HEK293 (cell line): ENCODE measurements around the gene CEMIP2.
"Not testable (repeated sequence)": the region's sequence is repeated elsewhere in the genome, so short reads cannot be mapped to it uniquely, and the experiment has no call there.

Source experiments
- CTCF ChIA-PET: fragments of 350-600 bp; formaldehyde crosslinking; extraction: SDS; loops from one replicate; lab custom pipeline; 2021; ENCODE audit warnings: antibody characterized with exemption; lab: Yijun Ruan, JAX
- POLR2A ChIA-PET: fragments of 300-600 bp; formaldehyde crosslinking; extraction: SDS; loops from one replicate; lab custom pipeline; 2020; ENCODE audit warnings: antibody characterized with exemption, inconsistent platforms; lab: Yijun Ruan, JAX
- H3K27ac ChIP-seq: fragments of 200-500 bp; sonication (Bioruptor generic); 2 replicates; pipeline ENCODE4 v1.5.1; 2014; ENCODE audit warnings: low read depth, low read length, control low read depth, inconsistent platforms; ENCODE audit errors: extremely low read depth
- H3K36me3 ChIP-seq, 2 experiments: fragments of 200-500 bp in 1 of 2; sonication (Bioruptor generic) in 1 of 2; 1 replicate in 1 of 2; 2 replicates in 1 of 2; pipeline ENCODE4 v1.5.1; 2014 to 2017; ENCODE audit warnings: inconsistent platforms in 2 of 2, low read length in 2 of 2; ENCODE audit not compliant: control insufficient read depth in 2 of 2, insufficient read depth in 1 of 2
- H3K4me1 ChIP-seq: fragments of 200-500 bp; sonication (Bioruptor generic); 2 replicates; pipeline ENCODE4 v1.5.1; 2014; ENCODE audit warnings: mild to moderate bottlenecking, low read length, inconsistent platforms; ENCODE audit not compliant: control insufficient read depth, insufficient read depth
- H3K4me3 ChIP-seq: 2 replicates; pipeline ENCODE4 v1.5.1; 2011; ENCODE audit warnings: low read depth, mild to moderate bottlenecking, control low read depth, low read length, moderate library complexity
- H3K9me3 ChIP-seq: fragments of 200-500 bp; sonication (Bioruptor generic); 2 replicates; pipeline ENCODE4 v1.5.1; 2014; ENCODE audit warnings: low read depth, low read length, inconsistent platforms; ENCODE audit not compliant: control insufficient read depth, insufficient read depth
- BCL11A ChIP-seq: fragments of 450-650 bp; formaldehyde crosslinking; IDR thresholded peaks from 2 replicates; pipeline ENCODE4 v1.5.1; 2016; ENCODE audit warnings: low read depth, missing biosample characterization, missing genetic modification characterization
- PATZ1 ChIP-seq: fragments of 450-650 bp; formaldehyde crosslinking; IDR thresholded peaks from 2 replicates; pipeline ENCODE4 v1.5.1; 2016; ENCODE audit warnings: missing biosample characterization, missing genetic modification characterization
- SP2 ChIP-seq: fragments of 450-650 bp; formaldehyde crosslinking; IDR thresholded peaks from 2 replicates; pipeline ENCODE4 v1.5.1; 2016; ENCODE audit warnings: missing biosample characterization, missing genetic modification characterization
- SP7 ChIP-seq: fragments of 450-650 bp; formaldehyde crosslinking; IDR thresholded peaks from 2 replicates; pipeline ENCODE4 v1.5.1; 2016; ENCODE audit warnings: missing biosample characterization, missing genetic modification characterization
- ZBTB17 ChIP-seq: fragments of 450-650 bp; formaldehyde crosslinking; IDR thresholded peaks from 2 replicates; pipeline ENCODE4 v1.5.1; 2016; ENCODE audit warnings: missing biosample characterization, missing genetic modification characterization
- ZBTB21 ChIP-seq: fragments of 450-650 bp; formaldehyde crosslinking; IDR thresholded peaks from 2 replicates; pipeline ENCODE4 v1.5.1; 2017; ENCODE audit warnings: missing biosample characterization, missing genetic modification characterization
- ZNF112 ChIP-seq: fragments of 450-650 bp; formaldehyde crosslinking; IDR thresholded peaks from 2 replicates; pipeline ENCODE4 v1.5.0; 2017; ENCODE audit warnings: missing biosample characterization, missing genetic modification characterization
- ZNF202 ChIP-seq: fragments of 450-650 bp; formaldehyde crosslinking; IDR thresholded peaks from 2 replicates; pipeline ENCODE4 v1.5.1; 2016; ENCODE audit warnings: missing biosample characterization, missing genetic modification characterization, borderline replicate concordance
- ZNF23 ChIP-seq: fragments of 450-650 bp; formaldehyde crosslinking; IDR thresholded peaks from 2 replicates; pipeline ENCODE4 v1.5.1; 2016; ENCODE audit warnings: missing biosample characterization, missing genetic modification characterization, borderline replicate concordance
- ZNF26 ChIP-seq: fragments of 450-650 bp; formaldehyde crosslinking; IDR thresholded peaks from 2 replicates; pipeline ENCODE4 v1.5.1; 2016; ENCODE audit warnings: missing biosample characterization, missing genetic modification characterization
- ZNF37A ChIP-seq: fragments of 450-650 bp; IDR thresholded peaks from 2 replicates; pipeline ENCODE4 v1.5.1; 2018; ENCODE audit warnings: missing biosample characterization, missing genetic modification characterization
- ZNF473 ChIP-seq: fragments of 450-650 bp; formaldehyde crosslinking; IDR thresholded peaks from 2 replicates; pipeline ENCODE4 v1.5.1; 2017; ENCODE audit warnings: missing biosample characterization, missing genetic modification characterization
- ZNF560 ChIP-seq: fragments of 450-650 bp; formaldehyde crosslinking; IDR thresholded peaks from 2 replicates; pipeline ENCODE4 v1.5.1; 2017; ENCODE audit warnings: missing biosample characterization, missing genetic modification characterization, borderline replicate concordance
- ZNF596 ChIP-seq: fragments of 450-650 bp; IDR thresholded peaks from 2 replicates; pipeline ENCODE4 v1.5.0; 2018; ENCODE audit warnings: missing biosample characterization, mild to moderate bottlenecking, missing genetic modification characterization, moderate library complexity
- ZNF610 ChIP-seq: fragments of 450-650 bp; formaldehyde crosslinking; IDR thresholded peaks from 2 replicates; pipeline ENCODE4 v1.5.1; 2016; ENCODE audit warnings: missing biosample characterization, missing genetic modification characterization, borderline replicate concordance
- ZNF701 ChIP-seq: fragments of 450-650 bp; formaldehyde crosslinking; IDR thresholded peaks from 2 replicates; pipeline ENCODE4 v1.5.1; 2016; ENCODE audit warnings: missing biosample characterization, missing genetic modification characterization
- ZNF76 ChIP-seq: fragments of 450-650 bp; formaldehyde crosslinking; IDR thresholded peaks from 2 replicates; pipeline ENCODE4; 2016; ENCODE audit warnings: low read depth, missing biosample characterization, missing genetic modification characterization, borderline replicate concordance
- ZNF791 ChIP-seq: fragments of 450-650 bp; formaldehyde crosslinking; IDR thresholded peaks from 2 replicates; pipeline ENCODE4 v1.5.1; 2016; ENCODE audit warnings: missing biosample characterization, missing genetic modification characterization
- ZSCAN23 ChIP-seq: fragments of 450-650 bp; formaldehyde crosslinking; IDR thresholded peaks from 2 replicates; pipeline ENCODE4 v1.5.1; 2016; ENCODE audit warnings: missing biosample characterization, missing genetic modification characterization
- TF ChIP-seq, protein P1 (sequence below): fragments of 450-650 bp; formaldehyde crosslinking; IDR thresholded peaks from 2 replicates; pipeline ENCODE4 v1.5.1; 2016; ENCODE audit warnings: missing biosample characterization, missing genetic modification characterization
- TF ChIP-seq, protein P2 (sequence below): fragments of 450-650 bp; formaldehyde crosslinking; IDR thresholded peaks from 2 replicates; pipeline ENCODE4 v1.5.1; 2016; ENCODE audit warnings: missing biosample characterization, missing genetic modification characterization

The CEMIP2 gene

DNA sequence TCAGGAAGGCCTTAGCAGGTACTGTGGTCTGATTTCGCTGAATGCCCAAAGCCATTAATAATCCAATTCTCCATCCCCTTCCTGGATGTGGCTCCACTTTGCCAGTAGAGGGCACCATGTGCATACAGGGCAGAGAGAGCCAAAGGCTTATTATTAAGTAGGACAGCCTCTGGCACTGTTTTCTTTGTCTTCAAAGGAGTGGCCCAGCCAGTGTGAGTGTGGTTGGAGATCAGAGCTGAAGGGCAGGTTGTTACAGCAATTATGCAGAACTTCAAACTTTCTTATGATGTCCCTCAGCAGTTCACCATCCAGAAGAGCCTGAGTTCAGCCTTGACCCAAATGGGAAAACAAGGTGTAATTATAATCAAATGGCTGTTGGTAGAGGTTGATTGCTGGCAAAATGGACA lies 38.6 kb upstream of the CEMIP2 start (continued):
- TF ChIP-seq SP2 (no peak), ZNF791 (tag by site-specific recombination) (no peak), ZBTB17 (tag by site-specific recombination) (0 out of 2 replicates have a peak, but pooled peaks have one; percentile 33), BCL11A (tag by site-specific recombination) (no peak), ZNF26 (tag by site-specific recombination) (no peak)

GRCh38 chr9:71805096-71805495 lies 36.8 kb upstream of the CEMIP2 start:
- POLR2A ChIA-PET = not testable (repeated sequence)
- CTCF ChIA-PET = interaction anchor here (0.7 to 6.4 kb wide), 9 partner anchors 8 to 234 kb away, joined by 3 to 116 read pairs (median 3); no protein-coding TSS in a partner anchor

DNA sequence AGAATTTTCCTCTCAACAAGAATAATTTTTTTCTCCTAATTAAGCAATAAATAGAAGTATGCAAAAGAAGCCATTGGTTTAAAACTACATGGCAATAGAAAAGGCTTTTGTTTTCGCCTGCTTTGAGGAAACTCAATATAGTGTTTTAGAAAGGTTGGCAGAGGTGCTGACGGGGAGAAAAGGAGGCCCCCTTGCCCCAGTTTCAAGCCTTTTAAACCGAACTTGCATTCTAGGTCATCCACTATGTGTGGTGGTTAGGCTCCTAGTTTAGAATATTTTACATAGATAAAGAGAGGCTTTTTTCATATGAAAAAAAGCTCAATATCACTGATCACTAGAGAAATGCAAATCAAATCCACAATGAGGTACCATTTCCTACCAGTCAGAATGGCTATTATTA lies 33.5 kb upstream of the CEMIP2 start:
- no peaks in the 10 kb centered on the region for H3K4me1 ChIP-seq
- POLR2A ChIA-PET = no interaction called here
- H3K9me3 ChIP-seq = no peaks in the 10 kb centered on the region
- CTCF ChIA-PET = interaction anchor here (0.6 to 1.6 kb wide), 3 partner anchors 18 to 517 kb away, joined by 3 to 5 read pairs (median 3); no protein-coding TSS in a partner anchor
- H3K27ac ChIP-seq = no peak overlapping the region
- H3K36me3 ChIP-seq = no peaks in the 10 kb centered on the region
- TF ChIP-seq, protein P1, sequence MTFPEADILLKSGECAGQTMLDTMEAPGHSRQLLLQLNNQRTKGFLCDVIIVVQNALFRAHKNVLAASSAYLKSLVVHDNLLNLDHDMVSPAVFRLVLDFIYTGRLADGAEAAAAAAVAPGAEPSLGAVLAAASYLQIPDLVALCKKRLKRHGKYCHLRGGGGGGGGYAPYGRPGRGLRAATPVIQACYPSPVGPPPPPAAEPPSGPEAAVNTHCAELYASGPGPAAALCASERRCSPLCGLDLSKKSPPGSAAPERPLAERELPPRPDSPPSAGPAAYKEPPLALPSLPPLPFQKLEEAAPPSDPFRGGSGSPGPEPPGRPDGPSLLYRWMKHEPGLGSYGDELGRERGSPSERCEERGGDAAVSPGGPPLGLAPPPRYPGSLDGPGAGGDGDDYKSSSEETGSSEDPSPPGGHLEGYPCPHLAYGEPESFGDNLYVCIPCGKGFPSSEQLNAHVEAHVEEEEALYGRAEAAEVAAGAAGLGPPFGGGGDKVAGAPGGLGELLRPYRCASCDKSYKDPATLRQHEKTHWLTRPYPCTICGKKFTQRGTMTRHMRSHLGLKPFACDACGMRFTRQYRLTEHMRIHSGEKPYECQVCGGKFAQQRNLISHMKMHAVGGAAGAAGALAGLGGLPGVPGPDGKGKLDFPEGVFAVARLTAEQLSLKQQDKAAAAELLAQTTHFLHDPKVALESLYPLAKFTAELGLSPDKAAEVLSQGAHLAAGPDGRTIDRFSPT (tag by site-specific recombination) = no peak
- no peak for TF ChIP-seq PATZ1 (tag by site-specific recombination)
- TF ChIP-seq SP7 (tag by site-specific recombination) = no peak
- TF ChIP-seq ZNF596 (tag by site-specific recombination) = no peak
- TF ChIP-seq ZSCAN23 (tag by site-specific recombination) = no peak
- no peak for TF ChIP-seq ZNF610 (tag by site-specific recombination)
- no peak for TF ChIP-seq ZNF473 (tag by site-specific recombination)
- TF ChIP-seq ZNF76 (tag by site-specific recombination) = no peak
- no peak for TF ChIP-seq ZNF701 (tag by site-specific recombination)
- no peak for TF ChIP-seq ZNF560
- TF ChIP-seq ZNF112 (tag by site-specific recombination) = no peak
- TF ChIP-seq ZNF37A (tag by site-specific recombination) = no peak
- TF ChIP-seq ZNF202 (tag by site-specific recombination) = no peak
- TF ChIP-seq ZBTB21 (tag by site-specific recombination) = no peak
- TF ChIP-seq ZNF23 (tag by site-specific recombination) = no peak
- TF ChIP-seq, protein P2, sequence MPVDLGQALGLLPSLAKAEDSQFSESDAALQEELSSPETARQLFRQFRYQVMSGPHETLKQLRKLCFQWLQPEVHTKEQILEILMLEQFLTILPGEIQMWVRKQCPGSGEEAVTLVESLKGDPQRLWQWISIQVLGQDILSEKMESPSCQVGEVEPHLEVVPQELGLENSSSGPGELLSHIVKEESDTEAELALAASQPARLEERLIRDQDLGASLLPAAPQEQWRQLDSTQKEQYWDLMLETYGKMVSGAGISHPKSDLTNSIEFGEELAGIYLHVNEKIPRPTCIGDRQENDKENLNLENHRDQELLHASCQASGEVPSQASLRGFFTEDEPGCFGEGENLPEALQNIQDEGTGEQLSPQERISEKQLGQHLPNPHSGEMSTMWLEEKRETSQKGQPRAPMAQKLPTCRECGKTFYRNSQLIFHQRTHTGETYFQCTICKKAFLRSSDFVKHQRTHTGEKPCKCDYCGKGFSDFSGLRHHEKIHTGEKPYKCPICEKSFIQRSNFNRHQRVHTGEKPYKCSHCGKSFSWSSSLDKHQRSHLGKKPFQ (tag by site-specific recombination) = no peak
- no peak overlapping the region for H3K4me3 ChIP-seq

More at GRCh38 chr9:71805096-71805495, 36.8 kb upstream of the CEMIP2 start:
- H3K27ac ChIP-seq, H3K4me1 ChIP-seq, H3K9me3 ChIP-seq, H3K4me3 ChIP-seq, H3K36me3 ChIP-seq: not testable (repeated sequence)
